HG03520 (cell line): ENCODE data around the gene CHURC1.
"Not testable (repeated sequence)": the region's sequence is repeated elsewhere in the genome, so short reads cannot be mapped to it uniquely, and the experiment has no call there.

ENCODE experiments used
- ATAC-seq: cut with Tn5 transposase; IDR thresholded peaks from one replicate; pipeline ENCODE4 v1.9.1; 2021; ENCODE audit warnings: mild to moderate bottlenecking, moderate library complexity; ENCODE audit not compliant: unreplicated experiment

The CHURC1 gene

GRCh38 chr14:64906022-64906421, 8.2 kb upstream of the CHURC1 start:
- no peak for ATAC-seq

GRCh38 chr14:64910847-64911495, 3.3 kb upstream of the CHURC1 start:
- ATAC-seq = no peak

GRCh38 chr14:64912261-64912660, 2.0 kb upstream of the CHURC1 start:
- ATAC-seq = no peak

- ATAC-seq = not testable (repeated sequence)
These were observed 778 bp upstream of the CHURC1 start for GRCh38 chr14:64913477-64913876.

- ATAC-seq = no peak
These were observed 772 bp downstream of the CHURC1 start for GRCh38 chr14:64915029-64915424.

- no peak for ATAC-seq
These were observed 1.5 kb downstream of the CHURC1 start for GRCh38 chr14:64915797-64916196.

GRCh38 chr14:64918216-64918615, 4.0 kb downstream of the CHURC1 start:
- ATAC-seq = no peak

- ATAC-seq = no peak
These were observed 5.0 kb downstream of the CHURC1 start for GRCh38 chr14:64919215-64919614.

- ATAC-seq = no peak
These were observed 5.4 kb downstream of the CHURC1 start for GRCh38 chr14:64919618-64920017.

GRCh38 chr14:64920465-64920864, 6.2 kb downstream of the CHURC1 start:
- no peak for ATAC-seq

GRCh38 chr14:64923015-64923414, 8.8 kb downstream of the CHURC1 start:
- ATAC-seq = no peak

GRCh38 chr14:64926398-64926995, 12.2 kb downstream of the CHURC1 start:
- ATAC-seq = no peak

- ATAC-seq = no peak
These were observed 12.8 kb downstream of the CHURC1 start for GRCh38 chr14:64927031-64927430.

- ATAC-seq = no peak
These were observed 14.2 kb downstream of the CHURC1 start for GRCh38 chr14:64928239-64929013.

- ATAC-seq = no peak
These were observed 14.7 kb downstream of the CHURC1 start for GRCh38 chr14:64929014-64929359.

GRCh38 chr14:64930085-64930843, 16.0 kb downstream of the CHURC1 start:
- ATAC-seq = no peak

- ATAC-seq = no peak
These were observed 16.9 kb downstream of the CHURC1 start for GRCh38 chr14:64931123-64931522.

- ATAC-seq = no peak
These were observed 18.0 kb downstream of the CHURC1 start for GRCh38 chr14:64932231-64932630.

GRCh38 chr14:64934338-64934929, 20.2 kb downstream of the CHURC1 start:
- no peak for ATAC-seq

- ATAC-seq = no peak
These were observed 21.3 kb downstream of the CHURC1 start for GRCh38 chr14:64935508-64935907.

- no peak for ATAC-seq
These were observed 23.0 kb downstream of the CHURC1 start for GRCh38 chr14:64937171-64937820.
